ENCODE measurements around the gene MBNL1.

Gene MBNL1

DNA sequence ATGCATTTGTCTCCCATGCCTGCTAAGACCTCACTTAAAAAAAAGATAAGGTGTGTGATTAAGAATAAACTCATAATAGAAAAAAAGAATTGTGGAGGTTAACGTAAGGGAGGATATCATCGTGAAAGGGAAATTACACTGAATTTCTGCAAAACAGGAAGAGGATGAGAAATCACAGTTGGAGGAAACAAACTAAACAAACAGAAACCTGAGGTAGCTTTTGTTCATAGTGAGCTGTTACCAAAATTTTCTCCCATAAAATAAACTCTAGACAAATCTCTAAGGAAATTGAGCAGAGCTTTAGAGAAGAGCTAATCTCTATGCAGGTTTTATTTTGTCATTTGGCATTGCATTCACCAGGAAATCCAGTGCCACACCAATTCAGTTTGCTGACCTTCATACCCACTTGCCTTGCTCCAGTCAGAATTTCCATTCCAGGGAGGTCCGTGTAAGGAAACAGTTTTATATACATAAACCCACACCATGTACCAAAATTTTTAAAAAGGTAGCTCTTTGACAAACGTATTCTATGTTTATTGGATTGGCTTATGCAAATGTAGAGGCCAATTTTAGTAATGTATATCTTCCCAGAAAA is 231.2 kb downstream of the MBNL1 start:
- no peak for DNase-seq

DNA sequence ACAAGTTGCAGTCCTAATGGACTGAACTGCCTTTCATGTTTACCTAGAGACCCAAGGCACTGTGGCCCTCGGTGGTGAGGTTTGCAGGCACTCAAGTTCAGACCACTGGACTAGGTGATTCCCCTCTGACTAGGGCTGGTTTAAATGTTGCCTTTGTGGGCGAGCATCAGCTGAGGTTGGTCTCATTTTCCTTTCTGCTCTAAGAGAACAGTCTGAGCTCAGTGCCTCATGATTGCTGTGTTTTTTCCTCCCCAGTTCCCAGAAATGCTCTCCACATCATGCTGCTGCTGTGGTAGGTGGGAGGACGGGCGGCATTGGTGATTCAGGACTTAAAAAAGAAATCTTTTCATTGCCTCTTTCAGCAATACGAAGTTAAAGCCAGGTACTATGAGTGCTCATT is 237.2 kb downstream of the MBNL1 start:
- DNase-seq, result no peak

DNA sequence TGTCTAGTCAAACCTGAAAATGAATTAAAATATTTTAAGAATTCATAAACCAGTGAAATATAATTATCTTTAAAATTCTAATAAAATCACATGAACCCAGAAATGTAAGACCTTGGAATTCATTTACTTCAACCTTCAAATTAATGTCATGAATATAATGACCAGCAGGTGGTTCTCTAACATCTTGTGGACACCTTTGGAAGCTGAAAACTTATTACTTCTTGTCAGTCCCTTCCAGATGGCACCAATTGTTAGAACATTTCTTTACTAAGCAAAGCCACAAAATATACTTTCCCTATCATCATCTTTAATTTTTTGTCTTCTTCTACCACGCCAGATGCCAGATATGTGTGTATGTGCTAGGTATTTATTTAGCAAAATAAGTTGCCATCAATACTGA is 240.0 kb downstream of the MBNL1 start:
- DNase-seq, result no peak

DNA sequence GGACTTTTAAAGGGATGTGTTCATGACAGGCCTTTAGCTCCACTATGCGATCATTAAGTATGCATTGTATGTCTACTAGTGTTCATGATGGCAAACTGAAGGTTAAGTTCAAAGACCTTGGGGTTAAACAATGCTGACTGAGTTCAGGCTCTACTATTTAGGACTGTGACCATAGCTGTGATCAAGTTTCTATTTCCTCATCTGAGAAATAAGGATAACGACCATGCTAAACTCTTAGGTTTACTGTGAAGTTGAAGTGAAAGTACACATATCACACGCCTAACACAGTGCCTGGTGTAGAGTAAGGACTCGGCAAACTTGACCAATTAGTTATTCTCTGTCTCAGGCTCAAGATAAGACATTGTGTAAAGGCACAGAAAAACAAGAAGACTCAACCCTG is 243.2 kb downstream of the MBNL1 start:
- no peak for DNase-seq

DNA sequence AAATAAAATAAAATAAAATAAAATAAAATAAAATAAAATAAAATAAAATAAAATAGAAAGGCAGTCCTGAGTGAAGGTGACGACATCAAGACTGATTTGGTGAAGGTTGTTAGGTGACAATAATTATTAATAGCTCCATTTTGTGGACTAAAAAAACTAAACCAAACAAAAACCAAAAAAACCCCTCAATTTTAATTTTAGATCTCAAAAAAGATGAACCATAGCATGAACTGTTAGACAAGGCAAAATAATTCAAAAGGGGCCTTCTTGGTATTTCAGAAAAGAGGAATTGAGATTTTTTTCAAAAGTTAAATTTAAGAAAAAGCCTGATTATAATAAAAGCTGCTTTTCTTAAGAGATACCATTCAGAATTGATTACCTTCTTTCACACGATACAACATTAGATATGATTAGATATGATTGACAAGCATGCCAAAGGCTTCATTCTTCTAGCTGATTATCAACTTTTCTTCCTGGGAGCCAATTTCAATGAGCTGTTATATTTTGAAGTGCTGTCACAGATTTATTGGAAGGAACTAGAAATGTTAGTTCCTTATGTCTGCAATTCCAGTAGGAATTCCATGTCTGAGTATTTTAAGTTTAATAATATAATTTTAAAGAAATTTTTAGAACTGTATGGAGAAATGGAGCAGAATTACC is 244.7 kb downstream of the MBNL1 start:
- DNase-seq, result no peak
